H9 (cell line): ENCODE measurements around the gene PTPN21. TPM values are rescaled to one million over a fixed set of nuclear protein-coding genes. Genes with fewer than 3 reads are reported as not detected.

Experiments used
- DNase-seq: peaks from one replicate; pipeline ENCODE4 v3.0.0-alpha.2; 2017
- H2AFZ ChIP-seq: one replicate; pipeline ENCODE4 v1.6.1; 2013; ENCODE audit warnings: mild to moderate bottlenecking, low read length, control low read depth, moderate library complexity
- H2AK5ac ChIP-seq: 2 replicates; pipeline ENCODE4 v1.6.1; 2013; ENCODE audit warnings: low read length, control low read depth, mixed read lengths; ENCODE audit not compliant: insufficient read length
- H2BK120ac ChIP-seq: one replicate; pipeline ENCODE4 v1.6.1; 2013; ENCODE audit warnings: low read depth, mild to moderate bottlenecking, low read length, control low read depth, inconsistent platforms; ENCODE audit not compliant: poor library complexity, severe bottlenecking
- H2BK12ac ChIP-seq: 2 replicates; pipeline ENCODE4 v1.6.1; 2013; ENCODE audit warnings: low read length, control low read depth, mixed read lengths, low read depth; ENCODE audit not compliant: insufficient read length
- H2BK15ac ChIP-seq: 2 replicates; pipeline ENCODE4 v1.6.1; 2013; ENCODE audit warnings: low read depth, low read length, control low read depth
- H2BK20ac ChIP-seq: one replicate; pipeline ENCODE4 v1.6.1; 2013; ENCODE audit warnings: low read depth, mild to moderate bottlenecking, low read length, control low read depth, inconsistent platforms; ENCODE audit not compliant: poor library complexity, severe bottlenecking
- H2BK5ac ChIP-seq: 2 replicates; pipeline ENCODE4 v1.6.1; 2013; ENCODE audit warnings: low read length, control low read depth, mixed read lengths; ENCODE audit not compliant: insufficient read length
- H3K14ac ChIP-seq: 2 replicates; pipeline ENCODE4 v1.6.1; 2013; ENCODE audit warnings: low read length, control low read depth; ENCODE audit not compliant: insufficient read depth
- H3K18ac ChIP-seq: 2 replicates; pipeline ENCODE4 v1.6.1; 2013; ENCODE audit warnings: low read depth, mild to moderate bottlenecking, mixed read lengths, low read length, control low read depth; ENCODE audit not compliant: insufficient read length
- H3K23ac ChIP-seq: 2 replicates; pipeline ENCODE4 v1.6.1; 2013; ENCODE audit warnings: low read length, control low read depth, mixed read lengths, low read depth; ENCODE audit not compliant: insufficient read length
- H3K23me2 ChIP-seq: 2 replicates; pipeline ENCODE4 v1.6.1; 2013; ENCODE audit warnings: low read depth, mild to moderate bottlenecking, mixed read lengths, low read length, control low read depth; ENCODE audit not compliant: insufficient read length, poor library complexity, severe bottlenecking
- H3K27ac ChIP-seq: 2 replicates; pipeline ENCODE4 v1.5.1; 2013; ENCODE audit warnings: low read length, control low read depth, mixed read lengths, low read depth; ENCODE audit not compliant: insufficient read length
- H3K27me3 ChIP-seq: 2 replicates; pipeline ENCODE4 v1.6.1; 2013; ENCODE audit warnings: low read length, control low read depth, inconsistent platforms; ENCODE audit not compliant: insufficient read depth
- H3K4ac ChIP-seq: 2 replicates; pipeline ENCODE4 v1.6.1; 2013; ENCODE audit warnings: low read depth, mild to moderate bottlenecking, control low read depth, inconsistent platforms, low read length, moderate library complexity
- H3K4me1 ChIP-seq: 2 replicates; pipeline ENCODE4 v1.6.1; 2013; ENCODE audit warnings: low read length, control low read depth, inconsistent platforms; ENCODE audit not compliant: insufficient read depth
- H3K4me2 ChIP-seq: 2 replicates; pipeline ENCODE4 v1.6.1; 2013; ENCODE audit warnings: low read length, control low read depth, mixed read lengths; ENCODE audit not compliant: insufficient read length, insufficient read depth
- H3K56ac ChIP-seq: 2 replicates; pipeline ENCODE4 v1.6.1; 2013; ENCODE audit warnings: low read depth, mild to moderate bottlenecking, mixed read lengths, low read length, control low read depth; ENCODE audit not compliant: insufficient read length
- H3K79me1 ChIP-seq: 2 replicates; pipeline ENCODE4 v1.6.1; 2013; ENCODE audit warnings: low read depth, mild to moderate bottlenecking, moderate library complexity, low read length, control low read depth, inconsistent platforms; ENCODE audit not compliant: insufficient read depth, poor library complexity, severe bottlenecking
- H3K79me2 ChIP-seq: 2 replicates; pipeline ENCODE4 v1.6.1; 2013; ENCODE audit warnings: low read length, control low read depth, inconsistent platforms; ENCODE audit not compliant: insufficient read depth
- H3K9ac ChIP-seq: 2 replicates; pipeline ENCODE4 v1.6.1; 2013; ENCODE audit warnings: low read length, control low read depth, mixed read lengths; ENCODE audit not compliant: insufficient read length; ENCODE audit errors: extremely low read depth
- H3K9me3 ChIP-seq: one replicate; pipeline ENCODE4 v1.6.1; 2013; ENCODE audit warnings: low read depth, low read length, inconsistent platforms; ENCODE audit not compliant: control insufficient read depth
- H3T11ph ChIP-seq: one replicate; pipeline ENCODE4 v1.6.1; 2013; ENCODE audit warnings: mild to moderate bottlenecking, low read length, control low read depth, inconsistent platforms
- H4K20me1 ChIP-seq: one replicate; pipeline ENCODE4 v1.6.1; 2013; ENCODE audit not compliant: control insufficient read depth, insufficient read length, insufficient read depth
- H4K5ac ChIP-seq: 2 replicates; pipeline ENCODE4 v1.6.1; 2013; ENCODE audit warnings: low read depth, mild to moderate bottlenecking, mixed read lengths, low read length, control low read depth; ENCODE audit not compliant: insufficient read length
- H4K8ac ChIP-seq: replicated peaks from 2 replicates; pipeline ENCODE4 v1.6.1; 2013; ENCODE audit warnings: low read length, control low read depth, mixed read lengths, low read depth; ENCODE audit not compliant: insufficient read length
- H4K91ac ChIP-seq: 2 replicates; pipeline ENCODE4 v1.6.1; 2013; ENCODE audit warnings: low read depth, mild to moderate bottlenecking, moderate library complexity, mixed read lengths, low read length, control low read depth; ENCODE audit not compliant: insufficient read length
- H3K27ac Mint-ChIP-seq, 3 experiments: 2 replicates in 2 of 3; 3 replicates in 1 of 3; pipeline ENCODE4 v1.8.0; 2020 to 2021; ENCODE audit warnings: mixed read lengths in 3 of 3, mild to moderate bottlenecking in 1 of 3, moderate library complexity in 1 of 3
- H3K27me3 Mint-ChIP-seq: 2 replicates; pipeline ENCODE4 v1.8.0; 2021; ENCODE audit warnings: low read depth, mild to moderate bottlenecking, moderate library complexity, mixed read lengths
- H3K36me3 Mint-ChIP-seq, 3 experiments: 2 replicates in 2 of 3; 3 replicates in 1 of 3; pipeline ENCODE4 v1.8.0; 2020 to 2021; ENCODE audit warnings: low read depth in 3 of 3, mixed read lengths in 3 of 3; ENCODE audit not compliant: insufficient read depth in 1 of 3
- H3K4me1 Mint-ChIP-seq, 2 experiments: 2 replicates each; pipeline ENCODE4 v1.8.0; 2020; ENCODE audit warnings: mixed read lengths in 2 of 2
- H3K4me3 Mint-ChIP-seq, 2 experiments: 2 replicates in 1 of 2; 3 replicates in 1 of 2; pipeline ENCODE4 v1.8.0; 2020 to 2021; ENCODE audit warnings: mild to moderate bottlenecking in 2 of 2, mixed read lengths in 2 of 2, moderate library complexity in 1 of 2
- H3K9me3 Mint-ChIP-seq, 2 experiments: 2 replicates in 1 of 2; 3 replicates in 1 of 2; pipeline ENCODE4 v1.8.0; 2020; ENCODE audit warnings: mild to moderate bottlenecking in 2 of 2, mixed read lengths in 2 of 2, moderate library complexity in 1 of 2
- WGBS: extraction: QIAGEN DNeasy Blood & Tissue Kit; methylation state at CpG from one replicate; pipeline ENCODE4 v1.1.7; 2013; ENCODE audit warnings: missing lambda C conversion rate, low lambda C conversion rate, mixed read lengths; ENCODE audit not compliant: insufficient read length; ENCODE audit errors: extremely low coverage; 5-methylcytosine and 5-hydroxymethylcytosine counted together
- total RNA-seq: library from RNA; stranded (reverse); gene quantifications from 2 replicates; pipeline ENCODE4 v1.2.1, GENCODE V29; 2021
- TF ChIP-seq, protein P1 (sequence below): fragments of 200-600 bp; sonication (generic); conservative IDR thresholded peaks from 3 replicates; pipeline ENCODE4 v1.8.0; 2021; ENCODE audit warnings: antibody characterized with exemption, mild to moderate bottlenecking

PTPN21 gene
- total RNA-seq, 1 experiment from 2014 or later, result 14.3 TPM

DNA sequence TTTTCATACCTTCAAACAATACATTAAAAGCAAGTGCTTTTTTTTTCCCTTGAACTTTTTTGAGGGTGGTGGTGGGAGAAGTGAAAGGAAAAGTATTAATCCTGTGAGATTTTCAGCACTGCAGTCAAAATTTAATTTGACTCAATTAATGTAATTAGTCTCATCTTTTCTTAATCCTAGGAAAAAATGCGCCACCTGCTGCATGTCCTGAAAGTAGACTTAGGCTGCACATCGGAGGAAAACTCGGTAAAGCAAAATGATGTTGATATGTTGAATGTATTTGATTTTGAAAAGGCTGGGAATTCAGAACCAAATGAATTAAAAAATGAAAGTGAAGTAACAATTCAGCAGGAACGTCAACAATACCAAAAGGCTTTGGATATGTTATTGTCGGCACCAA lies 117.1 kb downstream of the PTPN21 start:
- H3T11ph ChIP-seq, result no peak overlapping the region
- H3K14ac ChIP-seq, result no peak overlapping the region
- H2BK5ac ChIP-seq, result no peak overlapping the region
- no peak overlapping the region for H2BK20ac ChIP-seq
- no peaks in the 10 kb centered on the region for H3K4me1 Mint-ChIP-seq
- H3K27ac ChIP-seq, result no peak overlapping the region
- TF ChIP-seq, protein P1, sequence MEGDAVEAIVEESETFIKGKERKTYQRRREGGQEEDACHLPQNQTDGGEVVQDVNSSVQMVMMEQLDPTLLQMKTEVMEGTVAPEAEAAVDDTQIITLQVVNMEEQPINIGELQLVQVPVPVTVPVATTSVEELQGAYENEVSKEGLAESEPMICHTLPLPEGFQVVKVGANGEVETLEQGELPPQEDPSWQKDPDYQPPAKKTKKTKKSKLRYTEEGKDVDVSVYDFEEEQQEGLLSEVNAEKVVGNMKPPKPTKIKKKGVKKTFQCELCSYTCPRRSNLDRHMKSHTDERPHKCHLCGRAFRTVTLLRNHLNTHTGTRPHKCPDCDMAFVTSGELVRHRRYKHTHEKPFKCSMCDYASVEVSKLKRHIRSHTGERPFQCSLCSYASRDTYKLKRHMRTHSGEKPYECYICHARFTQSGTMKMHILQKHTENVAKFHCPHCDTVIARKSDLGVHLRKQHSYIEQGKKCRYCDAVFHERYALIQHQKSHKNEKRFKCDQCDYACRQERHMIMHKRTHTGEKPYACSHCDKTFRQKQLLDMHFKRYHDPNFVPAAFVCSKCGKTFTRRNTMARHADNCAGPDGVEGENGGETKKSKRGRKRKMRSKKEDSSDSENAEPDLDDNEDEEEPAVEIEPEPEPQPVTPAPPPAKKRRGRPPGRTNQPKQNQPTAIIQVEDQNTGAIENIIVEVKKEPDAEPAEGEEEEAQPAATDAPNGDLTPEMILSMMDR, result no peak; the same call in 2 of the 3 replicates
- H2BK15ac ChIP-seq, result no peak overlapping the region
- no peak overlapping the region for H2BK12ac ChIP-seq
- H3K27ac Mint-ChIP-seq, result no peak overlapping the region
- H3K36me3 Mint-ChIP-seq, result peaks cover 0 to 5% (median 0%) of the 10 kb centered on the region in 3 experiments; a peak in 4 of 7 replicates
- H3K4ac ChIP-seq, result no peak overlapping the region
- no peak overlapping the region for H3K4me3 Mint-ChIP-seq
- no peak overlapping the region for H2AK5ac ChIP-seq
- no peaks in the 10 kb centered on the region for H3K79me2 ChIP-seq
- H3K9me3 Mint-ChIP-seq, result no peaks in the 10 kb centered on the region; a peak in 2 of 5 replicates
- no peaks in the 10 kb centered on the region for H3K4me1 ChIP-seq
- no peak overlapping the region for H3K4me2 ChIP-seq
- no peaks in the 10 kb centered on the region for H3K23me2 ChIP-seq
- H4K91ac ChIP-seq, result no peak overlapping the region
- no peaks in the 10 kb centered on the region for H3K27me3 ChIP-seq
- H3K56ac ChIP-seq, result no peak overlapping the region
- no peak for DNase-seq
- H3K9ac ChIP-seq, result no peak overlapping the region
- H4K20me1 ChIP-seq, result no peaks in the 10 kb centered on the region
- no peaks in the 10 kb centered on the region for H3K27me3 Mint-ChIP-seq
- H4K5ac ChIP-seq, result no peak overlapping the region
- H3K79me1 ChIP-seq, result no peaks in the 10 kb centered on the region
- H3K23ac ChIP-seq, result no peak overlapping the region
- H3K18ac ChIP-seq, result no peak overlapping the region
- no peak overlapping the region for H2BK120ac ChIP-seq
- H3K9me3 ChIP-seq, result no peaks in the 10 kb centered on the region
- H2AFZ ChIP-seq, result no peak overlapping the region
- WGBS, result no CpG with 5 or more reads among the region's 5 CpGs
- H4K8ac ChIP-seq, result no peak overlapping the region
